ENCODE measurements around the gene E2F2.

E2F2 gene

GRCh38 chr1:23556635-23557470, 25.8 kb upstream of the E2F2 start:
- peaks cover 44 to 65% of the 10 kb centered on the region in 2 donors for H3K4me1 ChIP-seq (ENCODE audit: control insufficient read depth in 1 of 2, insufficient read depth in 2 of 2, low read length in 2 of 2)

DNA sequence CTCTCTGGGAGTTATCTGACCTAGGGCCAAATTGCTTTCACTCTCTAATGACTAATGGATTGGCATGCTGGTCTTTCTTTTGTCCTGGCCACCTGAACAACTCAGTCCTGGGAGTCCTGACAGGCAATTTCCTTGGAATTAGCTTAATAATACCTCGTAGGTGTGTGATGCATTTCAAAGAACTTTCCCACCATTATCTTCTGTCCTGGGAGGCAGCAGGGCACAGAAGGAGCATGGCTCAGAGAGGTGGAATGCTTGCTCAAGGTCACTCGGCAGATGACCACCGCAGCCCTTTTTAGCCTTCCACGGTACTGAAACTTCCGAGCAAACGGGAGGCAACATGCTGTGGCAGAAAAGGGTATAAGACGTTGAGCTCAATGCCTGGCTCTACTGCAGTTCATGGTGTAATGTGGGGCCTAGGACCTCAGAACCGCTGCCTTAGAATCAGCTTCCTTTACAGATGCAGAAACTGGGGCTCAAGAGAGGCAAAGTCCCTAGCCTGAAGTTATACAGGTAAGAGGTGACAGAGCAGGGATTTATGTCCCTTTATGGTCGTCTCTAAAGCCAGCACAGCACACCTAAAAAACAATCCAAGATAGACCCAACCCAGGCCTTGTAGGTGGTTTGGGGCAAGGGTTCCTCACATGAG, 25.1 kb upstream of the E2F2 start:
- Histone ChIP-seq H3K4me3 (ENCODE audit: low read depth in 1 of 2, low read length in 2 of 2) (peak overlapping the region; percentile 83 to 91), H3K4me1 (ENCODE audit: control insufficient read depth in 1 of 2, insufficient read depth in 2 of 2, low read length in 2 of 2) (peaks cover 37 to 59% of the 10 kb centered on the region in 2 donors)

More at GRCh38 chr1:23556635-23557470, 25.8 kb upstream of the E2F2 start:
- H3K27ac ChIP-seq (ENCODE audit: low read depth, low read length), result peak overlapping the region; percentile 91
- peak overlapping the region; percentile 83 to 91 for H3K4me3 ChIP-seq (ENCODE audit: low read depth in 1 of 2, low read length in 2 of 2)
- H3K9me3 ChIP-seq (ENCODE audit: control insufficient read depth in 1 of 2, low read length in 2 of 2), result no peaks in the 10 kb centered on the region
- peak overlapping the region; percentile 89 to 95 for H3K9ac ChIP-seq (ENCODE audit: low read depth in 1 of 2, low read length in 2 of 2)
- H3K36me3 ChIP-seq (ENCODE audit: control insufficient read depth in 1 of 2, insufficient read depth in 2 of 2, low read length in 2 of 2), result no peaks in the 10 kb centered on the region
- H3K27me3 ChIP-seq (ENCODE audit: control insufficient read depth in 1 of 2, insufficient read depth in 2 of 2, low read length in 2 of 2), result no peaks in the 10 kb centered on the region

GRCh38 chr1:23555270-23555985, 24.4 kb upstream of the E2F2 start:
- peak overlapping the region; percentile 89 to 95 for H3K9ac ChIP-seq (ENCODE audit: low read depth in 1 of 2, low read length in 2 of 2)
- H3K36me3 ChIP-seq (ENCODE audit: control insufficient read depth in 1 of 2, insufficient read depth in 2 of 2, low read length in 2 of 2), result no peaks in the 10 kb centered on the region
- no peaks in the 10 kb centered on the region for H3K27me3 ChIP-seq (ENCODE audit: control insufficient read depth in 1 of 2, insufficient read depth in 2 of 2, low read length in 2 of 2)
- H3K9me3 ChIP-seq (ENCODE audit: control insufficient read depth in 1 of 2, low read length in 2 of 2), result no peaks in the 10 kb centered on the region
- H3K4me3 ChIP-seq (ENCODE audit: low read depth in 1 of 2, low read length in 2 of 2), result peak overlapping the region; percentile 83 to 91
- H3K27ac ChIP-seq (ENCODE audit: low read depth, low read length), result peak overlapping the region; percentile 15
- H3K4me1 ChIP-seq (ENCODE audit: control insufficient read depth in 1 of 2, insufficient read depth in 2 of 2, low read length in 2 of 2), result peaks cover 30 to 52% of the 10 kb centered on the region in 2 donors

More for the DNA sequence above, 25.1 kb upstream of the E2F2 start:
- Histone ChIP-seq H3K27me3 (ENCODE audit: control insufficient read depth in 1 of 2, insufficient read depth in 2 of 2, low read length in 2 of 2) (no peaks in the 10 kb centered on the region), H3K9me3 (ENCODE audit: control insufficient read depth in 1 of 2, low read length in 2 of 2) (no peaks in the 10 kb centered on the region), H3K36me3 (ENCODE audit: control insufficient read depth in 1 of 2, insufficient read depth in 2 of 2, low read length in 2 of 2) (no peaks in the 10 kb centered on the region), H3K27ac (ENCODE audit: low read depth, low read length) (peak overlapping the region; percentile 91), H3K9ac (ENCODE audit: low read depth in 1 of 2, low read length in 2 of 2) (peak overlapping the region; percentile 89 to 95)

- Histone ChIP-seq H3K27ac (ENCODE audit: low read depth, low read length) (peak overlapping the region; percentile 77), H3K27me3 (ENCODE audit: control insufficient read depth in 1 of 2, insufficient read depth in 2 of 2, low read length in 2 of 2) (no peaks in the 10 kb centered on the region), H3K9me3 (ENCODE audit: control insufficient read depth in 1 of 2, low read length in 2 of 2) (no peaks in the 10 kb centered on the region), H3K4me1 (ENCODE audit: control insufficient read depth in 1 of 2, insufficient read depth in 2 of 2, low read length in 2 of 2) (peaks cover 27 to 44% of the 10 kb centered on the region in 2 donors), H3K9ac (ENCODE audit: low read depth in 1 of 2, low read length in 2 of 2) (peak overlapping the region; percentile 89 to 95), H3K4me3 (ENCODE audit: low read depth in 1 of 2, low read length in 2 of 2) (peak overlapping the region; percentile 83 to 91), H3K36me3 (ENCODE audit: control insufficient read depth in 1 of 2, insufficient read depth in 2 of 2, low read length in 2 of 2) (no peaks in the 10 kb centered on the region)
Observed at GRCh38 chr1:23554481-23555269, 23.6 kb upstream of the E2F2 start.

- Histone ChIP-seq H3K27me3 (ENCODE audit: control insufficient read depth in 1 of 2, insufficient read depth in 2 of 2, low read length in 2 of 2) (no peaks in the 10 kb centered on the region), H3K36me3 (ENCODE audit: control insufficient read depth in 1 of 2, insufficient read depth in 2 of 2, low read length in 2 of 2) (no peaks in the 10 kb centered on the region), H3K4me1 (ENCODE audit: control insufficient read depth in 1 of 2, insufficient read depth in 2 of 2, low read length in 2 of 2) (peaks cover 27 to 44% of the 10 kb centered on the region in 2 donors), H3K27ac (ENCODE audit: low read depth, low read length) (peak overlapping the region; percentile 77), H3K4me3 (ENCODE audit: low read depth in 1 of 2, low read length in 2 of 2) (peak overlapping the region; percentile 66), H3K9ac (ENCODE audit: low read depth in 1 of 2, low read length in 2 of 2) (peak overlapping the region; percentile 67 to 91), H3K9me3 (ENCODE audit: control insufficient read depth in 1 of 2, low read length in 2 of 2) (no peaks in the 10 kb centered on the region)
Observed at GRCh38 chr1:23554127-23554480, 23.1 kb upstream of the E2F2 start.

GRCh38 chr1:23553231-23554126, 22.4 kb upstream of the E2F2 start:
- no peaks in the 10 kb centered on the region for H3K9me3 ChIP-seq (ENCODE audit: control insufficient read depth in 1 of 2, low read length in 2 of 2)
- no peaks in the 10 kb centered on the region for H3K36me3 ChIP-seq (ENCODE audit: control insufficient read depth in 1 of 2, insufficient read depth in 2 of 2, low read length in 2 of 2)
- no peaks in the 10 kb centered on the region for H3K27me3 ChIP-seq (ENCODE audit: control insufficient read depth in 1 of 2, insufficient read depth in 2 of 2, low read length in 2 of 2)
- H3K27ac ChIP-seq (ENCODE audit: low read depth, low read length), result peak overlapping the region; percentile 35
- H3K9ac ChIP-seq (ENCODE audit: low read depth in 1 of 2, low read length in 2 of 2), result peak overlapping the region; percentile 67 to 91
- peaks cover 27 to 46% of the 10 kb centered on the region in 2 donors for H3K4me1 ChIP-seq (ENCODE audit: control insufficient read depth in 1 of 2, insufficient read depth in 2 of 2, low read length in 2 of 2)
- peak overlapping the region; percentile 66 for H3K4me3 ChIP-seq (ENCODE audit: low read depth in 1 of 2, low read length in 2 of 2)

- peaks cover 25 to 35% of the 10 kb centered on the region in 2 donors for H3K4me1 ChIP-seq (ENCODE audit: control insufficient read depth in 1 of 2, insufficient read depth in 2 of 2, low read length in 2 of 2)
- H3K9me3 ChIP-seq (ENCODE audit: control insufficient read depth in 1 of 2, low read length in 2 of 2), result no peaks in the 10 kb centered on the region
- no peaks in the 10 kb centered on the region for H3K27me3 ChIP-seq (ENCODE audit: control insufficient read depth in 1 of 2, insufficient read depth in 2 of 2, low read length in 2 of 2)
- no peaks in the 10 kb centered on the region for H3K36me3 ChIP-seq (ENCODE audit: control insufficient read depth in 1 of 2, insufficient read depth in 2 of 2, low read length in 2 of 2)
- no peak overlapping the region for H3K9ac ChIP-seq (ENCODE audit: low read depth in 1 of 2, low read length in 2 of 2)
- H3K27ac ChIP-seq (ENCODE audit: low read depth, low read length), result no peak overlapping the region
- no peak overlapping the region for H3K4me3 ChIP-seq (ENCODE audit: low read depth in 1 of 2, low read length in 2 of 2)
Observed at GRCh38 chr1:23551849-23552248, 20.8 kb upstream of the E2F2 start.

DNA sequence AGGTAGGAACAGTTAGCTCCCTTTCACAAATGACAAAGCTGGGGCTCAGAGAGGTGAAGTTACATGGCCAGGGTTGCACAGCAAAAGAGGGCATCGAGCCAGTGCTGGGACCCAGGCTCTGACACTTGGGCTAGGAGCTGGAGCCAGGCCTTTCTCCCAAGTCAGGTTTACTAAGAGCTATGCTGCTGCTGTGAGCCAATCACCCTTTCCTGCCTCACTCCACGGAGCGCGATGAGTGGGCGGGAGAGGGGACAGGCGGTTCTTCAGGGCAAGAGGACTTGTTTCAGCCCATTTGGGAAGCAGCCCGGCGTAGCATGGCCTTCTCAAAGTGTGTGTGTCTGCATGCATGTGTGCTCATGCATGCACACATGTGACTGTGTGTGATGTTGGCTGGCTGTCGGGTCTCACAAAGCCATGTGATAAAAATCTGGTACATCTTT, 17.7 kb upstream of the E2F2 start:
- H3K4me3 ChIP-seq (ENCODE audit: low read depth in 1 of 2, low read length in 2 of 2), result no peak overlapping the region
- no peak overlapping the region for H3K9ac ChIP-seq (ENCODE audit: low read depth in 1 of 2, low read length in 2 of 2)
- no peak overlapping the region for H3K27ac ChIP-seq (ENCODE audit: low read depth, low read length)
- no peaks in the 10 kb centered on the region for H3K36me3 ChIP-seq (ENCODE audit: control insufficient read depth in 1 of 2, insufficient read depth in 2 of 2, low read length in 2 of 2)
- no peaks in the 10 kb centered on the region for H3K9me3 ChIP-seq (ENCODE audit: control insufficient read depth in 1 of 2, low read length in 2 of 2)
- no peaks in the 10 kb centered on the region for H3K27me3 ChIP-seq (ENCODE audit: control insufficient read depth in 1 of 2, insufficient read depth in 2 of 2, low read length in 2 of 2)
- peaks cover 21% of the 10 kb centered on the region in 2 donors for H3K4me1 ChIP-seq (ENCODE audit: control insufficient read depth in 1 of 2, insufficient read depth in 2 of 2, low read length in 2 of 2)

All from duodenal mucosa (tissue), 2 donors.